Spleen (tissue), 7 donors: ENCODE data around the gene AFMID.

Source experiments
- CTCF ChIP-seq, 11 experiments: fragments of 200-600 bp in 7 of 11; fragments of 450-650 bp in 4 of 11; sonication (generic) in 4 of 11; IDR thresholded peaks in 8 of 11; conservative IDR thresholded peaks in 3 of 11; 1 replicate in 7 of 11; 2 replicates in 4 of 11; pipeline versions ENCODE4 v1.4.0 to v1.8.0; 2016 to 2021; ENCODE audit warnings: antibody characterized with exemption in 11 of 11, inconsistent platforms in 4 of 11, mild to moderate bottlenecking in 1 of 11
- POLR2A ChIP-seq, 3 donors: fragments of 450-650 bp; IDR thresholded peaks; one replicate each; pipeline ENCODE4 v1.5.1; 2017; ENCODE audit warnings: antibody characterized with exemption in 3 of 3, mild to moderate bottlenecking in 1 of 3
- POLR2AphosphoS5 ChIP-seq, 3 donors: sonication (generic); formaldehyde crosslinking; IDR thresholded peaks; one replicate each; pipeline ENCODE4 v1.5.1; 2017; ENCODE audit warnings: antibody characterized with exemption in 3 of 3
- donor health status: DM: no; HTN: no; CAD: no; lungs with moderate emphysema.
- donor health status: DM: no; HTN: no; CAD: no.
- donor health status: DM: no; HTN: no; CAD: no.

- TF ChIP-seq CTCF (IDR thresholded peaks at IDR 0.05 in 8 of 11, conservative IDR thresholded peaks at IDR 0.05 in 3 of 11) (no peak), POLR2AphosphoS5 (IDR thresholded peaks at IDR 0.05) (peak in 1 of 3 donors; percentile 43), POLR2A (IDR thresholded peaks at IDR 0.05) (no peak)
Observed at GRCh38 chr17:78154903-78155811, 32.0 kb upstream of the AFMID start.
